Thymus (tissue), 11 donors: ENCODE data around the gene PEX6. TPM values are rescaled to one million over a fixed set of nuclear protein-coding genes. Genes with fewer than 3 reads are reported as not detected.

Experiments
- DNase-seq, 9 donors: peaks; one replicate each; pipeline ENCODE4 v3.0.0-alpha.2; 2013; ENCODE audit warnings: low spot score in 9 of 9, low read depth in 6 of 9, missing footprints in 1 of 9
- H3K27ac ChIP-seq, 2 donors: one replicate each; pipeline ENCODE4 v1.5.1; 2013; ENCODE audit warnings: control low read depth in 1 of 2, low read depth in 1 of 2, low read length in 1 of 2, mild to moderate bottlenecking in 1 of 2, moderate library complexity in 1 of 2
- H3K27me3 ChIP-seq, 2 donors: one replicate each; pipeline ENCODE4 v1.5.1; 2013; ENCODE audit warnings: low read length in 1 of 2; ENCODE audit not compliant: control insufficient read depth in 2 of 2, insufficient read depth in 1 of 2
- H3K36me3 ChIP-seq, 2 donors: one replicate each; pipeline ENCODE4 v1.5.1; 2013; ENCODE audit warnings: low read length in 1 of 2, mild to moderate bottlenecking in 1 of 2, moderate library complexity in 1 of 2; ENCODE audit not compliant: control insufficient read depth in 2 of 2, insufficient read depth in 2 of 2
- H3K4me1 ChIP-seq, 2 donors: one replicate each; pipeline ENCODE4 v1.5.1; 2013; ENCODE audit warnings: low read length in 2 of 2; ENCODE audit not compliant: control insufficient read depth in 2 of 2, insufficient read depth in 2 of 2
- H3K4me3 ChIP-seq, 2 donors: one replicate each; pipeline ENCODE4 v1.5.1; 2013; ENCODE audit warnings: low read length in 2 of 2, control low read depth in 1 of 2, mild to moderate bottlenecking in 1 of 2
- H3K9me3 ChIP-seq, 2 donors: one replicate each; pipeline ENCODE4 v1.5.1; 2013; ENCODE audit warnings: low read length in 1 of 2, mild to moderate bottlenecking in 1 of 2; ENCODE audit not compliant: control insufficient read depth in 2 of 2, insufficient read depth in 1 of 2
- WGBS: extraction: QIAGEN DNeasy Blood & Tissue Kit; methylation state at CpG from one replicate; pipeline ENCODE4 v1.1.7; 2013; 5-methylcytosine and 5-hydroxymethylcytosine counted together
- polyA plus RNA-seq: library from polyadenylated mRNA; stranded (reverse); fragments of 200-250 nt; gene quantifications from one replicate; pipeline ENCODE4 v1.2.3, GENCODE V29; 2013
- total RNA-seq: library from RNA; stranded (reverse); fragments of 120-200 nt; gene quantifications from one replicate; pipeline ENCODE4 v1.2.4, GENCODE V29; 2013
- donor health status: healthy.

The PEX6 gene
- total and polyA plus RNA-seq, 2 donors = 14.6 to 16.6 TPM

GRCh38 chr6:42963855-42964605 is 15.0 kb downstream of the PEX6 start:
- no peak overlapping the region for H3K4me3 ChIP-seq
- peak in 3 of 9 donors; percentile 43 to 72 (median 69) for DNase-seq
- H3K36me3 ChIP-seq = peaks cover 58 to 63% of the 10 kb centered on the region in 2 donors
- peaks cover 0 to 14% of the 10 kb centered on the region in 2 donors for H3K27me3 ChIP-seq
- WGBS = 98% methylated on average over 9 of the region's 9 CpGs
- peaks cover 14 to 52% of the 10 kb centered on the region in 2 donors for H3K4me1 ChIP-seq
- peak overlapping the region in 1 of 2 donors; percentile 74 for H3K27ac ChIP-seq
- H3K9me3 ChIP-seq = peaks cover 0 to 4% of the 10 kb centered on the region in 2 donors

GRCh38 chr6:42963179-42963854 is 15.7 kb downstream of the PEX6 start:
- peaks cover 14 to 52% of the 10 kb centered on the region in 2 donors for H3K4me1 ChIP-seq
- no peak for DNase-seq
- peaks cover 0 to 14% of the 10 kb centered on the region in 2 donors for H3K27me3 ChIP-seq
- H3K27ac ChIP-seq = peak overlapping the region in 1 of 2 donors; percentile 74
- H3K4me3 ChIP-seq = no peak overlapping the region
- WGBS = 96% methylated on average over 12 of the region's 12 CpGs
- H3K36me3 ChIP-seq = peaks cover 51 to 56% of the 10 kb centered on the region in 2 donors
- peaks cover 0 to 4% of the 10 kb centered on the region in 2 donors for H3K9me3 ChIP-seq

GRCh38 chr6:42962502-42963178 is 16.3 kb downstream of the PEX6 start:
- DNase-seq = peak in 5 of 9 donors; percentile 47 to 85 (median 69)
- peaks cover 0 to 14% of the 10 kb centered on the region in 2 donors for H3K27me3 ChIP-seq
- peaks cover 0 to 4% of the 10 kb centered on the region in 2 donors for H3K9me3 ChIP-seq
- 86% methylated on average over 13 of the region's 13 CpGs for WGBS
- no peak overlapping the region for H3K4me3 ChIP-seq
- H3K36me3 ChIP-seq = peaks cover 47 to 52% of the 10 kb centered on the region in 2 donors
- peak overlapping the region in 1 of 2 donors; percentile 74 for H3K27ac ChIP-seq
- peaks cover 14 to 52% of the 10 kb centered on the region in 2 donors for H3K4me1 ChIP-seq

- peaks cover 14 to 52% of the 10 kb centered on the region in 2 donors for H3K4me1 ChIP-seq
- no peak for DNase-seq
- WGBS = 97% methylated on average over 12 of the region's 12 CpGs
- H3K4me3 ChIP-seq = no peak overlapping the region
- peaks cover 43 to 46% of the 10 kb centered on the region in 2 donors for H3K36me3 ChIP-seq
- H3K27ac ChIP-seq = peak overlapping the region in 1 of 2 donors; percentile 74
- peaks cover 0 to 4% of the 10 kb centered on the region in 2 donors for H3K9me3 ChIP-seq
- peaks cover 0 to 14% of the 10 kb centered on the region in 2 donors for H3K27me3 ChIP-seq
These were observed 16.9 kb downstream of the PEX6 start for GRCh38 chr6:42962096-42962495.

- WGBS = 48% methylated on average over 15 of the region's 15 CpGs
- H3K27me3 ChIP-seq = peaks cover 0 to 14% of the 10 kb centered on the region in 2 donors
- no peak overlapping the region for H3K27ac ChIP-seq
- peaks cover 34 to 38% of the 10 kb centered on the region in 2 donors for H3K36me3 ChIP-seq
- H3K9me3 ChIP-seq = peaks cover 0 to 4% of the 10 kb centered on the region in 2 donors
- peaks cover 14 to 52% of the 10 kb centered on the region in 2 donors for H3K4me1 ChIP-seq
- H3K4me3 ChIP-seq = peak overlapping the region; percentile 26 to 41
- DNase-seq = peak in 1 of 9 donors; percentile 20
These were observed 17.9 kb downstream of the PEX6 start for GRCh38 chr6:42961020-42961470.

GRCh38 chr6:42960243-42961019 is 18.6 kb downstream of the PEX6 start, which contains the start of gene GNMT:
Gene GNMT, plus strand, starts transcription at chr6:42960754. Its CDS starts 14 bp downstream, at chr6:42960768.
- Histone ChIP-seq H3K9me3 (peaks cover 0 to 4% of the 10 kb centered on the region in 2 donors), H3K36me3 (peaks cover 28 to 32% of the 10 kb centered on the region in 2 donors), H3K27me3 (peaks cover 0 to 14% of the 10 kb centered on the region in 2 donors), H3K4me3 (peak within 1 kb of the TSS; percentile 26 to 41), H3K4me1 (peaks cover 14 to 52% of the 10 kb centered on the region in 2 donors), H3K27ac (no peak within 1 kb of the TSS)
- 7% methylated on average over 62 of the region's 62 CpGs for whole genome bisulfite sequencing
- DNase-seq = peak in 2 of 9 donors; percentile 34 to 51

- peak overlapping the region in 1 of 2 donors; percentile 26 for H3K4me3 ChIP-seq
- H3K27me3 ChIP-seq = peaks cover 0 to 14% of the 10 kb centered on the region in 2 donors
- peaks cover 0 to 4% of the 10 kb centered on the region in 2 donors for H3K9me3 ChIP-seq
- DNase-seq = no peak
- H3K27ac ChIP-seq = no peak overlapping the region
- WGBS = 60% methylated on average over 13 of the region's 13 CpGs
- peaks cover 22 to 27% of the 10 kb centered on the region in 2 donors for H3K36me3 ChIP-seq
- peaks cover 14 to 51% of the 10 kb centered on the region in 2 donors for H3K4me1 ChIP-seq
These were observed 19.1 kb downstream of the PEX6 start for GRCh38 chr6:42959917-42960242.

GRCh38 chr6:42958125-42958524 is 20.9 kb downstream of the PEX6 start:
- H3K27me3 ChIP-seq = peaks cover 0 to 14% of the 10 kb centered on the region in 2 donors
- H3K4me3 ChIP-seq = no peak overlapping the region
- H3K27ac ChIP-seq = no peak overlapping the region
- peaks cover 0 to 4% of the 10 kb centered on the region in 2 donors for H3K9me3 ChIP-seq
- WGBS = 94% methylated on average over 8 of the region's 8 CpGs
- H3K36me3 ChIP-seq = peaks cover 6 to 13% of the 10 kb centered on the region in 2 donors
- peaks cover 7 to 33% of the 10 kb centered on the region in 2 donors for H3K4me1 ChIP-seq
- DNase-seq = no peak
